ENCODE measurements around the gene PRKCH.
"Not testable (repeated sequence)": the region's sequence is repeated elsewhere in the genome, so short reads cannot be mapped to it uniquely, and the experiment has no call there.

PRKCH gene

GRCh38 chr14:61460718-61461611 lies 139.6 kb downstream of the PRKCH start:
- peak; percentile 69 for DNase-seq

GRCh38 chr14:61461808-61462275 lies 140.5 kb downstream of the PRKCH start:
- DNase-seq = peak; percentile 53

- peak; percentile 36 for DNase-seq
These were observed 141.3 kb downstream of the PRKCH start for GRCh38 chr14:61462566-61463193.

GRCh38 chr14:61463664-61464285 lies 142.4 kb downstream of the PRKCH start:
- no peak for DNase-seq

- DNase-seq = not testable (repeated sequence)
These were observed 143.4 kb downstream of the PRKCH start for GRCh38 chr14:61464539-61465320.

GRCh38 chr14:61466249-61466904 lies 145.0 kb downstream of the PRKCH start:
- DNase-seq = peak; percentile 40

- DNase-seq = no peak
These were observed 145.5 kb downstream of the PRKCH start for GRCh38 chr14:61466905-61467280.

GRCh38 chr14:61467296-61467695 lies 145.9 kb downstream of the PRKCH start:
- DNase-seq = peak; percentile 43

GRCh38 chr14:61468063-61468825 lies 146.9 kb downstream of the PRKCH start:
- DNase-seq = no peak

GRCh38 chr14:61469781-61470180 lies 148.4 kb downstream of the PRKCH start:
- DNase-seq = peak; percentile 44

- peak; percentile 52 for DNase-seq
These were observed 149.0 kb downstream of the PRKCH start for GRCh38 chr14:61470261-61470960.

GRCh38 chr14:61470961-61471293 lies 149.5 kb downstream of the PRKCH start:
- peak; percentile 52 for DNase-seq

- DNase-seq = peak; percentile 47
These were observed 150.1 kb downstream of the PRKCH start for GRCh38 chr14:61471297-61472005.

GRCh38 chr14:61472011-61472672 lies 150.8 kb downstream of the PRKCH start:
- DNase-seq = peak; percentile 58

GRCh38 chr14:61472801-61473376 lies 151.5 kb downstream of the PRKCH start:
- DNase-seq = peak; percentile 81

- DNase-seq = no peak
These were observed 152.6 kb downstream of the PRKCH start for GRCh38 chr14:61474015-61474414.

- peak; percentile 43 for DNase-seq
These were observed 153.3 kb downstream of the PRKCH start for GRCh38 chr14:61474701-61475100.

- peak; percentile 34 for DNase-seq
These were observed 153.9 kb downstream of the PRKCH start for GRCh38 chr14:61475316-61475715.

GRCh38 chr14:61476105-61476753 lies 154.8 kb downstream of the PRKCH start:
- peak; percentile 48 for DNase-seq

Data from activated CD8-positive, alpha-beta memory T cell treated with anti-CD3 and anti-CD28 coated beads, Interleukin-2, amount 50 U/mL, for 48 hours (primary cell).